HUDEP-2 (cell line): ENCODE data around the gene HDAC3.
A peak's percentile ranks its signal among the peaks of the same experiment; 100 is the strongest.

ENCODE experiments used
- DNase-seq, 76 experiments: peaks; one replicate each; lab custom pipeline; 2025; ENCODE audit not compliant: unreplicated experiment in 76 of 76; lab: John Stamatoyannopoulos, UW

HDAC3 gene

DNA sequence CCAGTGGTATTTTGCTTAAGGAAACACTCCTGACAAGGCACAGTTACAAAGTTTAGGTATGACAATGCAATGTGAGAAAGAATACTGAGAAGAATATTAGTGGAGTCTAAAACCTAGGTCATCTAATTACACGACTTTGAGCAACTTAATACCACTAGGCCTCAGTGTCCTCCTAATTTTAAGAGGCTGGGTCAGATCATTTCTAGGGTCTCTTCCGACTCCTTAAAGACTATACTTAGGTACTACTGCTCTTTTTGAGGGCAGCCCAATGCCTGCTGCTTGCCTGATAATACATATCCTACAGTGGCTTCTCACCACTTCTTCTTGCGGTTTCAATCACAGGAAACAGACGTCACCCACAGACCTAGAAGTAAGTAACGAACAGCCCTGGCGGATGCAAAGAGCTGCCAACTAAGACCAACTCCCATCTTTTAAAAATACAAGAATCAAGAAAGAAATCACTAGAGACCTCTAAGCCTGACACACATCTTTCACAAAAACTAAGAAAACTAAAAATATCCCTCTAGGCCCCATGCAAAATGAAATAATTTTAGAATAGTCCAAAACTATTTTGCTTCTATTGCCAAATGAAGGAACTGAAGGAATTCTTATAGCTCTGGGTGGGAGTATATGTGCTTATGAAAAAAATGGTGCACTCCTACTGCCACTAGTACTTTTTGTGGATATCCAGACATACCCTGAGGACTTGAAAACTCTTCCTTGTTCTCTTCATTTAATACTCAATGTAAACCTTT is 30.9 kb downstream of the HDAC3 start:
- peak in 70 of 76 experiments; percentile 4 to 88 (median 63) for DNase-seq

DNA sequence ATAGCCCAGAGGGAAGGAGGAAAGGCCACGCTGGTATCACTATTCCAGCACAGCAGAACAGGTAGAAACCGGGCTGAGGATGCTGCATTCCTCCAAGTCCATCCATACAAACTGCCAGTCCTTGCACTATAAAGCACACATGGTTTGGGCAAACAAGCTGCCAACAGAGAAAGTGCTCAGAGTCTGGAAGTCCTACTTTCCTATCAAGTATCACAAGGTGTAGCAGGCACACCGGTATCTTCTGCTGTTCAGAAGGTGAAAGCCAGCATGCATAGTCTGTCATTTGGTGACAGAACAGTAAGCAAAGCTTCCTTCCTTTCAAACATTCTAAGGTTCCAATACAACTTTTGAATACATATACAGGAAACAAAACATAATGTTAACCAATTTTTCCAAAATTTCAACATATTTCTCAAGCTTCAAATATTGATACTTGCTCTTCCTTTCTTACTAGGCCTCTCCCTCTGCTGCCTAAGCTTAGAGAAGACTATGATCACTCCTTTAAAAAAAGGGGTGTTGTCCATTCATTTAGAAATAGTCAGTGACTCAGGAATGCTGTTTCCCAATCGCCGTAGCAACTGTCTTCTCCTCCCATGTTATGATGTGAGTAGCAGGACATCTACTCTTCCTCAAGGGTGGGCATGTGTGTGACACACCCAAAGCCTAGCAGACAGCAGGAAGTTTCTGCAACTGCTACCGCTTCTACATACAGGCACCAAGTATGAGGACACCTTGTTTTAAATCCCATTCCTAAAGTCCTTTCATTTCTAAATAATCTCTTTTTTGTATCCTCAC is 32.5 kb downstream of the HDAC3 start:
- peak in 45 of 76 experiments; percentile 1 to 67 (median 27) for DNase-seq

DNA sequence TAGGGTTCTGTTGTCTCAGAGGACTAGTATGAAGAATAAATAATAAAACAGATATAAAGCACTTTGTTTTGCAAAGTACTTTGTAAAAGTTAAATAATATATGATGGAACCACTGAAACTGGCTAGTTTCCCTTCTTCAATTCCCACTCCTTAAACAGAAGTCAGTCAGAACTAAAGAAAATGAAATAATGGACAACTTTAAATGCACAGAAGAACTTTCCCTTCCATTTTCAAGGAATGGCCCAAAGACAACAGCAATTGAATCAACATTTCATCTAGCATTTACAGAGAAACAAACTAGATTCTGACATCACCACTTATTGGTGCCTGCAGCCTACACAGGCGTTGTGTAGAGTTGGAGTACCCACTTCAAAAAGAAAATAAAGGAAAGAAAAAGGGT is 34.0 kb downstream of the HDAC3 start:
- DNase-seq: no peak

DNA sequence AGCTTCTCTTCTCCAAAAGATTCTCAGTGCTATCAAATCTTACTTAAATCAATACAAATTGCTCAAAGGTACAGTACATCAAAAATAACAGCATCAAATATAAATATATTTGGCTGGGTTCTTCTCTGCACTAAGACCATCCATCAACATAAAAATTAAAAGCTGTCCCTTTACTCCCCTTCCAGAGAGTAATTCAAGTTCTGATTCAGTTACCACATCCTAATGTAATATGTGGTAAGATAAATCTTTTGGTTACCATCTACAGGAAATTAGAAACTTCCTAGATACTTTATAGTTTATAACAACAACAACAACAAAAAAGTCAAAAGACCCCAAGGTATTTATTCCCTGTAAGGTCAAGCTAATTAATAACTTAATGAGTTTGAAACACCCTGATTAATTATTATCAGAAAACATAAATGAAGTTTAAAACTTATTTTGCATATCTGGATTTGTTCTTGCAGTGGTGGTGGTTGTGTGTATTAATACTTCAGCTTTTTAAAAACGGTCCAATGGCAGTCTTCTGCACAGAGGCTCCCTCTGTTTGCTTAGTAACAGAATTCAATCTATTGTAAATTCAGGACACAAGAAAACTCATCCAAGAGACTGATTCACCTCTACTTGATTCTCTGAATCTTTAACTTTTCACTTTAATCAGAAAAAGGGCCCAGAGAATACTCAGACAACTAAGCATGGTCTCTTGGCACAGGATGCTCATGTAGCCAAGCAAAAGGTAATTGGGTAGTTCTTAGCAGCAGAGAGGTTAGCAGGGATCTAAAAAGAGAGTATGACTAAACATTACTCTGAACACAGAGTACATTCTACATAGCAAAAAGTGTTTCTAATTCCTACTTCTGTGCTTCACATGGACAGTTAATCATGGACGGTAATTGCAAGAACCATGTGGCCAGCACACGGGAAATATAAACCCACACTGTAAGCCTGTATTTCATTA is 38.0 kb downstream of the HDAC3 start:
- DNase-seq: no peak

DNA sequence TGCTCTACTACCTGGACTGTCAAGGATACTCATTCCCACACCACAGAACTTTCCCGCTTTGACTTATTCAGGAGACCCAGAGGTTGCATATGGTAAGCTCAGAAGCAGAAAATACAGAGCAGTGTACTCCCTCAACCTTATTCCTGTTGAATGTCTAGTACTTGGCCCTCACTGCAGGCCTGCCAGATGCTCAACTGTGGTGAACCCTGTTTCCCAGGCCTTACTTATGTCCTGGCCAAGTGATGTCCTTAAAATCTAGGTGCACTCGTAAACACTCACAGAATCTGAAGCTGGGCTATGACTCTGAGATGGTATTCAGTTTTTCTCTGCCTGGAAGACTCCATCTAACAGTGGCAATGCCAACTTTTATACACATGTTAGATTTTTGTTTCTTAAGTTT is 38.8 kb downstream of the HDAC3 start:
- DNase-seq: no peak

DNA sequence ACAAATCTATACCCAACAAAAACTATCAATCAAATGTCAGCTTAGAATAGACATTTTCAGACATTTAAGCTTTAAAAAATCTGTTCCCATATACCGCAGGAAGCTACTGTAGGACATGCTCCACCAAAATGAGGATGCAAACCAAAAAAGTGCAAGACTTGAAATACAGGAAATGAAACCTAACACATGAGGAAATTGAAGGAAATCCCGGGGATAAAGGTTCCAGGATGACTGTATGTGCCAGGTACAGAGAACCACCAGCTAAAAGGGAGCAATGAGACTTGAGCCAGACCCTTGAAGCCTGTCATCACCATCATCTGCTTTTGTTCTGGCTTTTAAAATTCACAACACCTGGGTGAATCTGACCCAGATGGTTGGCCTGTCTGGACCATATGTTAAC is 39.3 kb downstream of the HDAC3 start:
- DNase-seq: no peak

DNA sequence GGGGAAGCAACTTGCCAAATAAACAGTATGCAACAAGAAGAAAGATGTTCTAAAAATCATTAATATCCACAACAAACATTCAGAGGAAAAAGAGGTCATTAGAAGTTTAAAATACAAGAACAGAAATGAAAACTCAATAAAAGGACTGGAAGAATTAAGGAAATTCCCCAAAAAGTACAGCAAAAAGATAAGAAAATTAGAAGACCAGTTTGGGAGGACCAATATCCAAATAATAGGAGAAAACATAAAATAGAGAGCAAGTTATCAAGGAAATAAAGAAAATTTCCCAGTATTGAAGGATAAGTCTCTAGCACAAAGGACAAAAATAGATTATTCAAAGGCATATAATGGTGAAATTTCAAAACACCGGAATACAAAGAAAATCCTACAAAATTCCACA is 39.8 kb downstream of the HDAC3 start:
- DNase-seq: no peak

DNA sequence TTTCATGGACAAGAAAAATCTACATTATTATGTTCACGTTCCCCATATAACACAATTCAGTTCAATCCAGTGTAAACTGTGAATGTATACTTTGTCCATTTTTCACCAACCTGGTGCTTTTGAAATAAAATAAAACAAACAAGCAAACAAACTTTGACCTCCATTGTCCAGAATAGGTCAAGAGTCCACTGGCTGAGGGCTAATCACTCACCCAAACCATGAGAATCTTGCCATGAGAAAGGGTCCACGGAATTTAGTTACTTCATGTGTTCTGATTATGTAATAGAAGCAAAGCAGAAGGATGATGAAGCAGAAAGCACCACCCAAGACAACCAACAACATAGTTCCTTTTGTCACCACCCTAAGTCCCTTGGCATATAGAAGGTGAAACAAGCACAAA is 46.5 kb downstream of the HDAC3 start:
- no peak for DNase-seq

DNA sequence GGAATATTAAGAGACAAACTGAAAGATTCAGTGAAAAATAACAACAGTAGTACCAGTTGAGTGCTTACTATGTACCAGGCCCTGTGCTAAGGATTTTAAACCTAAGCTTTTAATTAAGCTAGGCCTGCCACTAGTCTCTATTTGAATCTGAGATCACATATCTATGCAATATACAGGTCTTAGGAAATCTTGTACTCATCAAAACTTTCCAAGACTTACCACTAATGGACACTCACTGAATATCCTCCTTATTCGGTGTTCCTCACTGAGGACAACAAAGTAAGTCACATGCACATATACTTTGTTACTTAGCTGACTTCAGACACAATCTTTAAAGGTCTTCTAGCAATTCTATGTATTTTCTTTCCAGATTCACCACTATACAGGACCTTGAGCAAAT is 50.4 kb downstream of the HDAC3 start:
- no peak for DNase-seq

DNA sequence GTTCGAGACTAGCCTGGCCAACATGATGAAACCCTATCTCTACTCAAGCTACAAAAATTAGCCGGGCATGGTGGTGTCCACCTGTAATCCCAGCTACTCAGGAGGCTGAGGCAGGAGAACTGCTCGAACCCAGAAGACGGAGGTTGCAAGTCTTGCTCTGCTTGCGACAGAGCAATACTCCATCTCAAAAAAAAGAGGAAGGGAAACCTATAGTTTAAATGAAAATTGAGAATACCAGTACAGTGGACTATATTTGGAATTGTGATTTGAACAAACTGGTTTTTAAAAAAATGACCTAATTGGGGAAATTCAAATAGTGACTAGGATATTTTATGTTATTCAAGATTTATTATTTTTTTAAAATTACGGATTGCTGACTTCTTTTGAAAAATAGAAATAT is 51.1 kb downstream of the HDAC3 start:
- DNase-seq: no peak

DNA sequence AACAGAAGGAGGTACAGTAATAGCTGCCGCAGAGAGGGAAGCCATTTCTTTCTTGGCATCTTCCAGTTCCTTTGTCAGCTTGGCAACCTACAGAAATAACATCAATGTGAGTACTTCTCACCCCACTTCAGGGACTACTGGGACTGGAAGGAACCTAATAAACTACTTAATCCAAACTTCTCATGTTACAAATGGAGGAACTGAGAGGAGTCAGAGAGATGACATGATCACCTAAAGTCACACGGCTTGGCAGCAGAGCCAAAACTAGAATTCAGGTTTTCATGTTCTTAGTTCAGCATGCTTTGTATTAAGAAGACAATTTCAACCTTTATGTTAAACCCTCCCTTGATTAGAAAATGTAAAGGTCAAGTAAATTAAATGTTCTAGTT is 62.5 kb downstream of the HDAC3 start:
- DNase-seq: no peak

DNA sequence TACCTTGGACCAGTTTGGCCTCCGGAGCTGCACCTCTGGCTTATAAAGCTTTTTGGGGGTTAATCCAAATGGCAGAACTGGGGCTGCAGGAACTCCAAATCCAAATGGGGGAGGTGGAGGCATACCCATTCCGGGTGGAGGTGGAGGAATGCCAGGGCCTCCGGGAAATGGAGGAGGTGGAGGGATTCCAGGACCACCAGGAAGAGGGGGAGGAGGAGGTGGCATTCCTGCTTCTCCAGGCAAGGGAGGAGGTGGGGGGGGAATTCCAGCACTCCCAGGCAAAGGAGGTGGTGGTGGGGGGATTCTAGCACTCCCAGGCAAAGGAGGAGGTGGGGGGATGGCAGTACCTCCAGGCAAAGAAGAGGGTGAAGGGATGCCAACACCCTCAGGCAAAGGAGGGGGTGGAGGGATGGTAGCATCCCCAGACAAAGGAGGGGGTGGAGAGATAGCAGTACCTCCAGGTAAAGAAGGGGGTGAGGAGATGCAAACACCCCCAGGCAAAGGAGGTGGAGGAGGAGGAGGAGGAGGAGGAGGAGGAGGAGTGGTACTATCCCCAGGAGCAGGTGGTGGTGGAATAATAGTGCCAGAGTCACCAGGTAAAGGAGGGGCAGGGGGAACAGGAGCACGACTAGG is 63.0 kb downstream of the HDAC3 start:
- DNase-seq: no peak
